SKM-1 (cell line): ENCODE results near the gene GALNT1.

Source experiments
- DNase-seq: peaks from one replicate; lab custom pipeline; 2025; ENCODE audit not compliant: unreplicated experiment; lab: John Stamatoyannopoulos, UW

The GALNT1 gene

GRCh38 chr18:35711227-35711626 lies 129.7 kb downstream of the GALNT1 start:
- DNase-seq, result no peak

GRCh38 chr18:35713545-35713944 lies 132.0 kb downstream of the GALNT1 start:
- DNase-seq, result no peak

- no peak for DNase-seq
Observed at GRCh38 chr18:35714539-35714938, 133.0 kb downstream of the GALNT1 start.

GRCh38 chr18:35715139-35715538 lies 133.6 kb downstream of the GALNT1 start:
- DNase-seq, result no peak

GRCh38 chr18:35716169-35716831 lies 134.8 kb downstream of the GALNT1 start:
- DNase-seq, result no peak

DNA sequence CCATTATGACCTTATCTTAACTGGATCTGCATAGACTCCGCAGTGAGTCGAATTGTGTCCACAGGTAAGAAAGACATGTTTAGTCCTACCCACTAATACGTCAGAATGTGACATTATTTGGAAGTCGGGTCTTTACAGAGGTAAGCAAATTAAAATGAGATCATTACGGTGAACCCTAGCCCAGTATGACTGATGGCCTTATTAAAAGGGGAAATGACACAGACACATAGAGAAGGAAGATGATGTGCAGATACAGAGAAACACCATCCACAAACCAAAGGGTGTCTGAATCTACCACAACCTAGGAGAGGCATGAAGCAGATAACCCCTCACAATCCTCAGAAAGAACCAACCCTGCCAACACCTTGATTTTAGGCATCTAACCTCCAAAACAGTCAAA lies 135.6 kb downstream of the GALNT1 start:
- DNase-seq, result no peak

GRCh38 chr18:35721431-35722081 lies 140.0 kb downstream of the GALNT1 start:
- no peak for DNase-seq

GRCh38 chr18:35728676-35729075 lies 147.1 kb downstream of the GALNT1 start:
- no peak for DNase-seq

- DNase-seq, result no peak
Observed at GRCh38 chr18:35729991-35730668, 148.6 kb downstream of the GALNT1 start.

DNA sequence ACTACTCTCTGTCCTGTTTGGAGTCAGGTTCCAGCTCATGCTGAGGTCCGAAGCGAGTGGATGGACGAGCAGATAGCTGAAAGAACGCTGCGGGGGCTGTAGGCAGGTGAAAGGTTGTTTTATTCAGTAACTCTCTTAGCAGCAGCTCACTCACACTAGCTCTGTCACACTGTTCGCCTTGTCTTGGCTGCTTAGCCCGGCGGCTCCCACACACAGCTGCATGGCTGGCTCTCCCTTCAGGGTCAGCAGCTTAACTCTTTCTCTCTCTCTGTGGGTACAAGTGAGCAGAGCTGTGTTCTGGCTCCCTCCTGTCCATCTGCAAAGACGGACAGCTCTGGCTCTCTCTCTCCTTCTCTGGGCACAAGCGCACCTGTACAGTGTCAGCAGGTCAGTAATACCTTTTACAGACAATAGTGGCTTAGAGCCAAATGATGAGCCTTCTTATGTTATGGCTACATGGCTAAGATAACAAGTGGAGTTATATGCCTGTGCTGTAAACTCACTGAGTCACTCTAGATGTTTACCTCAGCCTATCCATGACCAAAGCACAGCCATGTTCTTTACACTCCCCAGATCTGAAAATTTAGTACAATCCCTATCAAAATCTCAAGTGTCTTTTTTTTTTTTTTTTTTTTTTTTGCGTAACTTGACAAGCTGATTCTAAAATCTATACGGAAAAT lies 149.3 kb downstream of the GALNT1 start:
- no peak for DNase-seq

- no peak for DNase-seq
Observed at GRCh38 chr18:35731701-35732100, 150.2 kb downstream of the GALNT1 start.

DNA sequence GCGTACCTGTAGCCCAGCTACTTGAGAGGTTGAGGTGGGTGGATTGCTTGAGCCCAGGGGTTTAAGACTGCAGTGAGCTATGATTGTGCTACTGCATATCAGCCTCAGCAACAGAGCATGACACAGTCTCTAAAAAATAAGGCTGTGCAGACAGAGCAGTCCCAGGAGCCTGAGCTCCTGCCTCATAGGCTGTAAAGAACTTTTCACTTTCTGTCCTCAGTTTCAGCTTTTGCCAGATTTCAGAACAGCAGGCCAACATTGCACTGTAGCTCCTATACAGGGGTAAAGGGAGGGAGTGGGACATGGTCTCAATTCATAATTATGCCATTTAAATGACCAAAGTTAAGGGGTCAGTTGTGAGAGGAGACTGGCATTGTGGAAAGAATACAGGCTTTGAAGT lies 150.6 kb downstream of the GALNT1 start:
- DNase-seq, result no peak

GRCh38 chr18:35732636-35733035 lies 151.1 kb downstream of the GALNT1 start:
- DNase-seq, result no peak

DNA sequence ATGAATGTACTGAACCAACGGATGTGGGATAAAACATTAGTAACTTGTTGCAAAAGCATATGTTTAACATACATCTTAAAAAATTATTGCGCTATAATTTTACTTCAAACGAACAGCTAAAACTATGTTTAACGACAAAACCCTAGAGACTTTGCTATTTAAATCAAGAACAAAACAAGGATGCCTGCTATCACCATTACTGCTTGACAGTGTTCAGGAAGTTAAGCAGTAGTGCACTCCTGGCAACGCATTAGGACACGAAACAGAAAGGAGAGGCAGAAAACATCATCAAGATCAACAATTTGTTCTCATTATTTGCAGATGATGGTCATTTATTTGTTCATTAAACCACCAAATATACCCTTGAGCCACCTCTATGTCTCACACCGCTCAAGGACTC lies 151.9 kb downstream of the GALNT1 start:
- no peak for DNase-seq

GRCh38 chr18:35736696-35737095 lies 155.2 kb downstream of the GALNT1 start:
- no peak for DNase-seq

GRCh38 chr18:35739778-35740177 lies 158.2 kb downstream of the GALNT1 start:
- DNase-seq, result no peak

DNA sequence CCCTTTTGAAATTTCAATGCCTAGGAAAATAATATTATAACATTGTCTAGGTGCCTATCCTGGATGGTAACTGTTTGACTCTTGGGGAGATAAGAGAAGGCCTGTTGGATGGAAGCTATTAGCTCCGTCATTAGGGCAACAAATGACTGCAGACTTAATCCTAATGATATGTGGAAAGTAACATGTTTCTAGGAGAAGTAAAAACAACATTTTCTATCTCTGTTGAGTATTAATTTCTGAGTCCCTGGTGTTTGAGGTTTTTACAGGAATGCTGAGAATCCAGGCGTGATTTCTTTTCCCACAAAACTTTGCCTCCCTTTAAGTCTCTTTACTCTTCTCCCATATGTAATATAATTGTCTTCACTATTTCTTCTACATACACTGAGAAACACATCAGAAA lies 159.1 kb downstream of the GALNT1 start:
- DNase-seq, result no peak

DNA sequence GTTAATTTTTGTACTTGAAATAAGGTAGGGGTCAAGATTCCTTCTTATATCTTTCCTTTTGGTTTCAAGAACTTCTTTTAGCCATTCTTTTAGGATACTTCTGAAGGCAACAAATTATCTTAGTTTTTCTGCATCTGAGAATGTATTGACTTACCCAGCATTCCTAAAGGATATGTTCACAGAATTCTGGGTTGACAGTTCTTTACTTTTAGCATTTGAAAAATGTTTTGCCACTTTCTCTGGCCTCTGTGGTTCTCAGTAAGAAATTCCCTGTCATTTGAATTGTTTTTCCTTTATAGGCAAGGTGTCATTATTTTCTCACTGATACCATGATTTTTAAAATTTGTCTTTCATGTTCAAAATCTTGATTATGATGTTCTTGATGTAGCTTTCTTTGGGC lies 162.4 kb downstream of the GALNT1 start:
- no peak for DNase-seq

GRCh38 chr18:35745814-35746213 lies 164.3 kb downstream of the GALNT1 start:
- no peak for DNase-seq

DNA sequence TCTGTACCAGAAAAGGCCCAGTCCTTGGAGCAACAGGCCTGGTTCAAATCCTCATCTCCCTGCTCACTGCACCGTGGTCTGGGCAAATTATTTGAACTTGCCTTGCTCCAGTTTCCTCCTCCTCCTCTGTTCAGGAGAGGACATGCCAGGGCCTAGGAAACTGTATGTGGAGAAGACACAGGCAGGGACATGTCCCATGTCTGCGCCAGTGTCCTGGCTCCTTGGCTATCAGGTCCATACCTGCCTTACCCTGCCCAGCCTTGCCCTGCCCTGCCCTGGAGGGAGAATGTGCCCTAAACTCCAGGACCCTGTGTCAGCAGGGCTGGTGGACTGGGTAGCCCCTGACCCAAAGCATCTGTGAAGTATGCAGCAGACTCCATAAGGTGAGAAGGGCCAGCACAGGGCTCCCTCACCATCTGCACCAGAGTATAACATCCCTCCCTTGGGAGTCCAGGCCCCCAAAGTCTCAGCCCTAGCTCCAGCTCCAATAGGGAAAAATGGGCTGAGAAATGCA lies 165.3 kb downstream of the GALNT1 start:
- DNase-seq, result no peak

GRCh38 chr18:35747894-35748472 lies 166.4 kb downstream of the GALNT1 start:
- no peak for DNase-seq
